Measurements from ENCODE around the gene ADM2.

Gene ADM2

GRCh38 chr22:50481045-50481439 lies 301 bp upstream of the ADM2 start:
- TF ChIP-seq CTCF (conservative IDR thresholded peaks at IDR 0.05) = no peak
- peak overlapping the region; percentile 44; the same call in 1 of the 2 replicates for H3K27ac ChIP-seq

GRCh38 chr22:50482107-50483074 lies 1.0 kb downstream of the ADM2 start:
- peak overlapping the region; percentile 44; the same call in 1 of the 2 replicates for H3K27ac ChIP-seq

GRCh38 chr22:50483106-50483505 lies 1.8 kb downstream of the ADM2 start:
- no peak for TF ChIP-seq CTCF (conservative IDR thresholded peaks at IDR 0.05)
- no peak overlapping the region for H3K27ac ChIP-seq

More at GRCh38 chr22:50482107-50483074, 1.0 kb downstream of the ADM2 start:
- no peak for TF ChIP-seq CTCF (conservative IDR thresholded peaks at IDR 0.05)

- H3K27ac ChIP-seq = no peak overlapping the region
- TF ChIP-seq CTCF (conservative IDR thresholded peaks at IDR 0.05) = no peak
These were observed 2.2 kb downstream of the ADM2 start for GRCh38 chr22:50483556-50483955.

GRCh38 chr22:50483977-50484853 lies 2.9 kb downstream of the ADM2 start:
- no peak for TF ChIP-seq CTCF (conservative IDR thresholded peaks at IDR 0.05)
- no peak overlapping the region for H3K27ac ChIP-seq

GRCh38 chr22:50485221-50486131 lies 4.1 kb downstream of the ADM2 start:
- H3K27ac ChIP-seq = no peak overlapping the region
- TF ChIP-seq CTCF (conservative IDR thresholded peaks at IDR 0.05) = no peak

Measured in VCaP (cell line).